CD4-positive, alpha-beta T cell (primary cell): ENCODE results near the gene SRBD1. TPM values are rescaled to one million over a fixed set of nuclear protein-coding genes. Genes with fewer than 3 reads are reported as not detected.

Source experiments
- ATAC-seq: fragments of 200-7000 bp; cut with Tn5 transposase; one replicate; pipeline ENCODE4 v1.10.0; 2022; ENCODE audit warnings: mild to moderate bottlenecking; ENCODE audit not compliant: poor library complexity
- CTCF ChIA-PET: fragments of 350-600 bp; sonication (Branson Sonifier 250); formaldehyde crosslinking; loops from one replicate; lab custom pipeline; 2021; ENCODE audit warnings: antibody characterized with exemption, inconsistent platforms; lab: Charles Lee
- POLR2A ChIA-PET: fragments of 350-600 bp; sonication (Branson Sonifier 250); formaldehyde crosslinking; loops from one replicate; lab custom pipeline; 2021; ENCODE audit warnings: antibody characterized with exemption, inconsistent platforms; lab: Charles Lee
- DNase-seq, 14 experiments: peaks; one replicate each; pipeline ENCODE4 v3.0.0-alpha.2; 2013 to 2020; ENCODE audit warnings: mixed read lengths in 2 of 14
- H3K27ac ChIP-seq, 2 donors: one replicate each; pipeline versions ENCODE4 v1.5.1 to v1.7.0; 2013; ENCODE audit warnings: low read length in 2 of 2, low read depth in 1 of 2, mild to moderate bottlenecking in 1 of 2
- H3K27me3 ChIP-seq, 2 experiments: 1 replicate in 1 of 2; 2 replicates in 1 of 2; pipeline versions ENCODE4 v1.6.1 to v1.7.0; 2013; ENCODE audit warnings: low read length in 2 of 2, control low read depth in 1 of 2, mild to moderate bottlenecking in 1 of 2, moderate library complexity in 1 of 2; ENCODE audit not compliant: insufficient read depth in 2 of 2, control insufficient read depth in 1 of 2
- H3K36me3 ChIP-seq: one replicate; pipeline ENCODE4 v1.6.1; 2013; ENCODE audit warnings: low read length, control low read depth; ENCODE audit not compliant: insufficient read depth
- H3K4me1 ChIP-seq: one replicate; pipeline ENCODE4 v1.6.1; 2013; ENCODE audit warnings: low read length, control low read depth; ENCODE audit not compliant: insufficient read depth
- H3K4me3 ChIP-seq: one replicate; pipeline ENCODE4 v1.5.1; 2013; ENCODE audit warnings: mild to moderate bottlenecking, low read length, moderate library complexity
- H3K9me3 ChIP-seq, 2 experiments: 1 replicate in 1 of 2; 2 replicates in 1 of 2; pipeline versions ENCODE4 v1.6.1 to v1.7.0; 2013; ENCODE audit warnings: low read length in 2 of 2, mild to moderate bottlenecking in 2 of 2, control low read depth in 1 of 2, moderate library complexity in 1 of 2; ENCODE audit not compliant: control insufficient read depth in 1 of 2, insufficient read depth in 1 of 2
- H3K27ac Mint-ChIP-seq: one replicate; pipeline ENCODE4 v1.8.0; 2020; ENCODE audit warnings: mixed read lengths
- H3K27me3 Mint-ChIP-seq: one replicate; pipeline ENCODE4 v1.8.0; 2021; ENCODE audit warnings: mixed read lengths
- H3K36me3 Mint-ChIP-seq: one replicate; pipeline ENCODE4 v1.8.0; 2021; ENCODE audit warnings: low read depth, mixed read lengths
- H3K4me1 Mint-ChIP-seq: one replicate; pipeline ENCODE4 v1.8.0; 2021; ENCODE audit warnings: low read depth, mixed read lengths
- H3K4me3 Mint-ChIP-seq: one replicate; pipeline ENCODE4 v1.8.0; 2020; ENCODE audit warnings: mild to moderate bottlenecking, mixed read lengths
- H3K9me3 Mint-ChIP-seq: one replicate; pipeline ENCODE4 v1.8.0; 2020; ENCODE audit warnings: mixed read lengths
- intact Hi-C, 2 experiments: fragments of 100-400 bp; cut with DNase I in 1 of 2; cut with micrococcal nuclease in 1 of 2; formaldehyde crosslinking; loops; one replicate each; pipeline versions ENCODE4 v1.15.1 to v1.9.0; 2023 to 2025; cut with DNase I, micrococcal nuclease
- total RNA-seq, 174 experiments: library from RNA in 2 of 174; stranded (reverse) in 2 of 174; gene quantifications; one replicate each; pipeline ENCODE4 v1.2.3 and lab custom pipeline; 2021 to 2026
- TF ChIP-seq, protein P1 (sequence below): fragments of 200-600 bp; IDR thresholded peaks from one replicate; pipeline ENCODE4 v1.8.0; 2022; ENCODE audit warnings: antibody characterized with exemption, mild to moderate bottlenecking

SRBD1 gene
- total RNA-seq, 2 experiments from 2014 or later: 14.2 to 16.0 TPM

- no peak for DNase-seq
- no peak for ATAC-seq
- Histone ChIP-seq H3K27me3 (no peaks in the 10 kb centered on the region), H3K9me3 (no peaks in the 10 kb centered on the region), H3K36me3 (no peaks in the 10 kb centered on the region), H3K4me3 (no peak overlapping the region), H3K4me1 (no peaks in the 10 kb centered on the region), H3K27ac (no peak overlapping the region)
- CTCF ChIA-PET: no interaction called here
- Mint-ChIP-seq H3K36me3 (peaks cover 24% of the 10 kb centered on the region), H3K4me1 (peaks cover 30% of the 10 kb centered on the region), H3K9me3 (no peaks in the 10 kb centered on the region), H3K4me3 (no peak overlapping the region), H3K27me3 (no peaks in the 10 kb centered on the region), H3K27ac (no peak overlapping the region)
- POLR2A ChIA-PET: interaction anchor here (0.6 to 1.8 kb wide), 3 partner anchors 9 to 186 kb away, joined by 3 to 8 read pairs (median 3); no protein-coding TSS in a partner anchor
- TF ChIP-seq, protein P1, sequence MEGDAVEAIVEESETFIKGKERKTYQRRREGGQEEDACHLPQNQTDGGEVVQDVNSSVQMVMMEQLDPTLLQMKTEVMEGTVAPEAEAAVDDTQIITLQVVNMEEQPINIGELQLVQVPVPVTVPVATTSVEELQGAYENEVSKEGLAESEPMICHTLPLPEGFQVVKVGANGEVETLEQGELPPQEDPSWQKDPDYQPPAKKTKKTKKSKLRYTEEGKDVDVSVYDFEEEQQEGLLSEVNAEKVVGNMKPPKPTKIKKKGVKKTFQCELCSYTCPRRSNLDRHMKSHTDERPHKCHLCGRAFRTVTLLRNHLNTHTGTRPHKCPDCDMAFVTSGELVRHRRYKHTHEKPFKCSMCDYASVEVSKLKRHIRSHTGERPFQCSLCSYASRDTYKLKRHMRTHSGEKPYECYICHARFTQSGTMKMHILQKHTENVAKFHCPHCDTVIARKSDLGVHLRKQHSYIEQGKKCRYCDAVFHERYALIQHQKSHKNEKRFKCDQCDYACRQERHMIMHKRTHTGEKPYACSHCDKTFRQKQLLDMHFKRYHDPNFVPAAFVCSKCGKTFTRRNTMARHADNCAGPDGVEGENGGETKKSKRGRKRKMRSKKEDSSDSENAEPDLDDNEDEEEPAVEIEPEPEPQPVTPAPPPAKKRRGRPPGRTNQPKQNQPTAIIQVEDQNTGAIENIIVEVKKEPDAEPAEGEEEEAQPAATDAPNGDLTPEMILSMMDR: no peak
- intact Hi-C loops: no loop called here
Measured at GRCh38 chr2:45586600-45586999, 24.5 kb downstream of the SRBD1 start.

DNA sequence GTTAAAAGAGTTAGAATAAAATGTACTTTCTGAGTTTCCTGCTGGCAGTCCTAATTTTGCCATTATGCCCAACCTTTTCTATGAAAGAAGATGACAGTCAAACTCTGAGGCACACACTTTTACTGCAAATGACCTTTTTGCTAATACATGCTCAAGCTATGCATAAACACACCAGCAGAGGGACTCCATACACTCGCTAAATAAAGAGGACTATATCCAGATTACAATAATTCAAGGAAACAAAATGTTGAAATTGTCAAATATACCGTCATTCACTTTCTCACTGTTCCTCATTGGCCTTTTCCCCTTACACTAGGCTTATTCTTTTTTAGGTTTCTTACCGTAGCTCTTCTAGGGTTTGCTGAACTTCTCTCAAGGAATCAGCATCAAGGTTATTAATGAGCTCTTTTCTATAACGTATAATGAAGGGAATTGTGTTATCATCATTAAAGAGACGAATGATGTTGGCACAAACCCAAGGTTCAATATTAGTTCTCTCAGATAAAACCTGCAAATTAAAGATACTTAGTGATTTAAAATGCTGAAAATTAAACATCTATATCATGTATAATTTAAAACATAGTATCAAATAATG is 25.7 kb downstream of the SRBD1 start:
- no peak overlapping the region for H3K27ac ChIP-seq
- peak in 3 of 14 experiments; percentile 38 to 57 (median 55) for DNase-seq

GRCh38 chr2:45583977-45584376 is 27.1 kb downstream of the SRBD1 start:
- Histone ChIP-seq H3K4me1 (no peaks in the 10 kb centered on the region), H3K4me3 (no peak overlapping the region), H3K27ac (no peak overlapping the region), H3K27me3 (no peaks in the 10 kb centered on the region), H3K9me3 (no peaks in the 10 kb centered on the region), H3K36me3 (no peaks in the 10 kb centered on the region)
- POLR2A ChIA-PET: interaction anchor here (0.6 kb wide), 1 partner anchor 31 kb away, joined by 3 read pairs; no protein-coding TSS in a partner anchor
- Mint-ChIP-seq H3K27ac (no peak overlapping the region), H3K4me3 (no peak overlapping the region), H3K36me3 (peaks cover 15% of the 10 kb centered on the region), H3K9me3 (no peaks in the 10 kb centered on the region), H3K4me1 (peaks cover 15% of the 10 kb centered on the region), H3K27me3 (no peaks in the 10 kb centered on the region)
- TF ChIP-seq, protein P1: no peak
- intact Hi-C loops: no loop called here
- CTCF ChIA-PET: interaction anchor here (1.1 to 1.7 kb wide), 2 partner anchors 16 to 194 kb away, joined by 3 to 7 read pairs; no protein-coding TSS in a partner anchor
- DNase-seq (no peak), ATAC-seq (no peak)

More for the DNA sequence above, 25.7 kb downstream of the SRBD1 start:
- CTCF ChIA-PET: interaction anchor here (0.6 to 1.7 kb wide), 6 partner anchors 16 to 193 kb away, joined by 3 to 7 read pairs (median 3); partner anchors contain the start of gene SRBD1
- Mint-ChIP-seq H3K27ac (no peak overlapping the region), H3K9me3 (no peaks in the 10 kb centered on the region), H3K4me1 (peaks cover 29% of the 10 kb centered on the region), H3K4me3 (no peak overlapping the region), H3K36me3 (peaks cover 24% of the 10 kb centered on the region), H3K27me3 (no peaks in the 10 kb centered on the region)
- H3K9me3 ChIP-seq: no peaks in the 10 kb centered on the region
- H3K27me3 ChIP-seq: no peaks in the 10 kb centered on the region
- POLR2A ChIA-PET: interaction anchor here (1.8 kb wide), 1 partner anchor 18 kb away, joined by 8 read pairs; no protein-coding TSS in a partner anchor
- no peak overlapping the region for H3K4me3 ChIP-seq
- intact Hi-C loops: no loop called here
- TF ChIP-seq, protein P1: peak; percentile 56
- ATAC-seq: peak; percentile 52
- H3K36me3 ChIP-seq: no peaks in the 10 kb centered on the region
- H3K4me1 ChIP-seq: no peaks in the 10 kb centered on the region
